Stimulated activated naive CD8-positive, alpha-beta T cell treated with anti-CD3 and anti-CD28 coated beads, Interleukin-15, amount 100 ng/mL, for 72 hours (primary cell): Measurements from ENCODE around the gene SMC1A.
A peak's percentile ranks its signal among the peaks of the same experiment; 100 is the strongest.
"Not testable (repeated sequence)": the region's sequence is repeated elsewhere in the genome, so short reads cannot be mapped to it uniquely, and the experiment has no call there.

ENCODE experiments used
- ATAC-seq: fragments of 150-1000 bp; cut with Tn5 transposase; 2 replicates; pipeline ENCODE4 v1.10.0; 2021; ENCODE audit warnings: mild to moderate bottlenecking, moderate library complexity
- DNase-seq, 2 donors: peaks; one replicate each; pipeline ENCODE4 v3.0.0; 2021 to 2022
- H3K27ac Mint-ChIP-seq, 2 donors: one replicate each; pipeline ENCODE4 v1.8.0; 2022; ENCODE audit warnings: mild to moderate bottlenecking in 2 of 2, mixed read lengths in 2 of 2, moderate library complexity in 2 of 2
- H3K27me3 Mint-ChIP-seq: one replicate; pipeline ENCODE4 v1.8.0; 2022; ENCODE audit warnings: mixed read lengths
- H3K4me1 Mint-ChIP-seq: one replicate; pipeline ENCODE4 v1.8.0; 2022; ENCODE audit warnings: mild to moderate bottlenecking, mixed read lengths
- H3K4me3 Mint-ChIP-seq, 2 donors: one replicate each; pipeline ENCODE4 v1.8.0; 2022; ENCODE audit warnings: mild to moderate bottlenecking in 2 of 2, mixed read lengths in 2 of 2, moderate library complexity in 1 of 2
- H3K9me3 Mint-ChIP-seq, 2 donors: one replicate each; pipeline ENCODE4 v1.8.0; 2022; ENCODE audit warnings: mixed read lengths in 2 of 2

SMC1A gene

DNA sequence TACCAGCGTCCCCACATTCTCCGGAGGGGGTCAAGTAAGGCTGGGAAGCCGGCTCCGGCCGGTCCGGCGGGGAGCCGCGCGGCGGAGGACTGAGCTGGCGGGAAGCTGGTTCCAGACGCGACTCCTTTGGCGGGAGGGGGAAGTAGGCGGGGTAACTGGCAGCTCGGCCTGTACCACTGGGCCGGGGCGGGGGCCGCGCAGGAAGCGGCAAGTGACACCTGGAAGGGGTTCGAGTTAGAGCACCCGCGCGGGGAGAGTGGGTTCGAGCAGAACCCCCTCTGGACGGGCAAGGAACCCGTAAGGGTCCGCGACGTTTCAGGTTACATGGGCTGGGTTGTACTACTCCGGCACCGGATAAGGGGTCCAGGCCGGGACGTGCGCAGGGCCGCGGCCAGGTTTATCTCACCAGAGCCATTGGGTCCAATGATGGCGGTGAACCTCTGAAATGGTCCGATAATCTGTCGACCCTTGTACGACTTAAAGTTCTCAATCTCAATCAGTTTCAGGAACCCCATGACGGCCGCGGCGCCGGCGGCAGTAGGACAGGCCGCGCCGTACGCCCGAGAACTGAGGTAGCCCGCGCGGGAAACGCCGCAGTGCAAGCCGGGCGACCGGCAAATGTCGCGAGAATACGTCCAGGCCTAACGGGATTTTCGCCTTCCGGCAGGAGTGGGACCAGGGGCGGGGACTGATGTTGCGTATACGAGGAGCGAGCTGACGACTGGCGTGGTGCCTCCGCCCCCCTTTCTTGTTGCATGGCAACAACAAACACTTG, at the start of gene SMC1A:
SMC1A (minus strand) TSS at position 569 of the 775 bp plus-strand sequence; CDS start at position 515, 54 bp downstream.
- H3K9me3 Mint-ChIP-seq: no peaks in the 10 kb centered on the region
- peak within 1 kb of the TSS; percentile 84 to 88 for H3K4me3 Mint-ChIP-seq
- H3K4me1 Mint-ChIP-seq: peaks cover 32% of the 10 kb centered on the region
- peak within 1 kb of the TSS; percentile 97 to 99 for H3K27ac Mint-ChIP-seq
- peak; percentile 93 for ATAC-seq
- H3K27me3 Mint-ChIP-seq: no peaks in the 10 kb centered on the region
- peak; percentile 91 to 96 for DNase-seq

DNA sequence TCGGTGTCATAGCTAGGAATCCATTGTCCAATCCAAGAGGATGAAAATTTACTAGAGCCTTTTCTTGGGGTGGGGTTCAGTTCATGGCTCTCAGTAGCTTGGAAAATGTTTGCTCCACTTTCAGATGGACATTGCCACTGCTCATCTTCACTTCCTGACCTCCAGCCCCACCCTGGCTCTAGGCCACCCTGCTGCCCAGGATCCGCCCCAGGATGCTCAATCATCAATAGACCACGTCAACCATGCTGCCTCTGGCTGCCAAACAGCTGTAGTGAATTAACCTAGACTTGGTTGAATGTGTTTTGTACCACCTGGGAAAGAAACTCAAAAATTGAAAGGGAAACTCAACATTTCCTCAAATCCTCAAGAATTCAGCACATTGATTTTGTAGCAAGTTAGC, 48.9 kb upstream of the SMC1A start:
- ATAC-seq (no peak), DNase-seq (no peak)
- Mint-ChIP-seq H3K27me3 (peaks cover 21% of the 10 kb centered on the region), H3K9me3 (no peaks in the 10 kb centered on the region), H3K27ac (no peak overlapping the region), H3K4me1 (no peaks in the 10 kb centered on the region), H3K4me3 (no peak overlapping the region)

DNA sequence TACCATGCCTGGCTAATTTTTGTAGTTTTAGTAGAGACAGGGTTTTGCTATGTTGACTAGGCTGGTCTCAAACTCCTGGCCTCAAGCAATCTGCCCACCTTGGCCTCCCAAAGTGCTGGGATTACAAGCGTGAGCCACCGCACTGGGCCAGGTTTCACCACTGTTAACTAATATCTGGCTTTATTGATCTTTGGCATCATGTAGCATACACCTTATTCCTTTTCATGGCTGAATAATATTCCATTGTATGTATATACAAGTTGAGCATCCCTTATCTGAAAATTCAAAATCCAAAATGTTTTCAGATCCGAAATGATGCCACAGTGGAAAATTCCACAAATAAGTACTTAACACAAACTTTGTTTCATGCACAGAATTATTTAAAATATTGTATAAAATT, 46.2 kb upstream of the SMC1A start:
- not testable (repeated sequence) for H3K4me1 Mint-ChIP-seq, H3K9me3 Mint-ChIP-seq, H3K4me3 Mint-ChIP-seq, ATAC-seq, DNase-seq, H3K27ac Mint-ChIP-seq
- peaks cover 14% of the 10 kb centered on the region for H3K27me3 Mint-ChIP-seq

DNA sequence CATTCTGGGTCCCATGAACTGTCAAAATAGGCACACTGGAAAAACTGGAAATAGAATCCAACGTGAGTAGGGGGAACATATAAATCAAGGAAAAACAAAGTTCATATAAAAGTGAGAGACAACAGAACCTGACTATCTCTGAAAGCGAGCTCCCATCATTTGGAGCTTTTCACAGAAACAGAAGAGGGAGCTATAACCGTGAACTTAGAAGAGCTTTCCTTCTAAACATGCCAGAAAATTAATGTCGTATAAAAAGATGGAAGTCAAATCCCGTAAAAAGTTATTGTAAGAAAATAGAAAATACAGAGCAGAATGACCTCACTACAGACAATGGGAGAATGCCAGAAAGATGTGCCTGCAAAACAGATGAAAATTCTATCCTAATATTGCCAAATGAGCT, 35.6 kb upstream of the SMC1A start:
- DNase-seq (no peak), ATAC-seq (no peak)
- H3K4me3 Mint-ChIP-seq: no peak overlapping the region
- H3K4me1 Mint-ChIP-seq: no peaks in the 10 kb centered on the region
- H3K27me3 Mint-ChIP-seq: peaks cover 16% of the 10 kb centered on the region
- no peak overlapping the region for H3K27ac Mint-ChIP-seq
- H3K9me3 Mint-ChIP-seq: no peaks in the 10 kb centered on the region

DNA sequence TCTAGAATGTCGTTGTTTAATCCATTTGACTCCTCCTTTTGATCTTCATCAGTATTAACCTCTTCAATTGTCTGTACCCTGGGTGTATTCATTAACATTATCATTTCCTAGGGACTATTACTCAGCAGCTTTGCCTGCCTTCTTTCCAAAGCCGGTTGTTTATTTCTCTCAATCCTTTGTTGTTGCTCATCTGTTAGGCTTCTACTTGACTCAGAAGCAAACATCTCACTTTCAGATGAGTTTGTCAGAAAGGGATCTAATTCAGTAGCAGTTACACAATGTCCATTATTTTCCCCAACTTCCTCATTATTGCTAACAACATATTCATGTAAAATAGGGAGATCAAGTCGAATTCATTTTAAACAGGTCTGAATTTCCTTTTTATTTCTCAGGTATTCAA, 33.8 kb upstream of the SMC1A start:
- ATAC-seq (no peak), DNase-seq (no peak)
- H3K9me3 Mint-ChIP-seq: no peaks in the 10 kb centered on the region
- no peaks in the 10 kb centered on the region for H3K4me1 Mint-ChIP-seq
- H3K4me3 Mint-ChIP-seq: no peak overlapping the region
- H3K27ac Mint-ChIP-seq: peak overlapping the region in 1 of 2 donors; percentile 43
- peaks cover 16% of the 10 kb centered on the region for H3K27me3 Mint-ChIP-seq

DNA sequence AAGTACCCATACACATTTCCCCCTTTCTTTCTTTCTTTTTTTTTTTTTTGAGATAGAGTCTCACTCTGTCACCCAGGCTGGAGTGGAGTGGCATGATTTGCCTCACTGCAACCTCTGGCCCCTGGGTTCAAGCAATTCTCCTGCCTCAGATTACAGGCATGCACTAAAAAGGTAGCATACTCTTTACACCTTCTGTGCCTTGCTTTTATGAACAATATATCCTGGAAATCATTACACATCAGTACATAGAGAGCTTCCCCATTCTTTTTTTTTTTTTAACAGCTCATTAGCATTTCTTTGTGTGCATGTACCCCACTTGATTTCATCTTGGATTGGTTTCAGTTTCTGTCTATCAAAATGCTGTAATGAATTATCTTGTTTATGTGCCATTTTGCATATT, 30.4 kb upstream of the SMC1A start:
- no peak overlapping the region for H3K4me3 Mint-ChIP-seq
- DNase-seq: no peak
- no peak for ATAC-seq

DNA sequence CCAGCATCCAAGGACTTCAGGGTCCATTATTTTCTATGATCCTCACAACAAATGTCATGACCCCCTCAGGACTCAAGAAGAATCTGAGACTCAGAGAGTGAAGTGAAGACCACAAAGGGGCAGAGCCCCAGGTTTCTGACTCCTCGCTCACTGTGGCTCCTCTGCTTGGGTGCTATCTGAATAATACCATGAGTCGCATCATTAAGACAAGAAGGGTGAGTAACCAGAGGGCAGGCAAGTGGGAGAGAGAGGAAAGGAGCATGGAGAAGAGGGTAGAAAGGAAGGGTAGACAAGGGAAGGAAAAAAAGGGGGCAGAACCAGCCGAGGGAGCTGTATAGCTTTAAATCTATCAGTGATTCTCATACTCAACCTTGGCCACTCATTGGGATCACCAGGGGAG, 27.2 kb upstream of the SMC1A start:
- DNase-seq: no peak
- no peaks in the 10 kb centered on the region for H3K9me3 Mint-ChIP-seq
- H3K27ac Mint-ChIP-seq: no peak overlapping the region
- H3K4me3 Mint-ChIP-seq: no peak overlapping the region
- H3K4me1 Mint-ChIP-seq: no peaks in the 10 kb centered on the region
- no peak for ATAC-seq
- H3K27me3 Mint-ChIP-seq: no peaks in the 10 kb centered on the region

More for the DNA sequence above, 30.4 kb upstream of the SMC1A start:
- Mint-ChIP-seq H3K9me3 (no peaks in the 10 kb centered on the region), H3K4me1 (no peaks in the 10 kb centered on the region), H3K27me3 (peaks cover 16% of the 10 kb centered on the region), H3K27ac (no peak overlapping the region)

DNA sequence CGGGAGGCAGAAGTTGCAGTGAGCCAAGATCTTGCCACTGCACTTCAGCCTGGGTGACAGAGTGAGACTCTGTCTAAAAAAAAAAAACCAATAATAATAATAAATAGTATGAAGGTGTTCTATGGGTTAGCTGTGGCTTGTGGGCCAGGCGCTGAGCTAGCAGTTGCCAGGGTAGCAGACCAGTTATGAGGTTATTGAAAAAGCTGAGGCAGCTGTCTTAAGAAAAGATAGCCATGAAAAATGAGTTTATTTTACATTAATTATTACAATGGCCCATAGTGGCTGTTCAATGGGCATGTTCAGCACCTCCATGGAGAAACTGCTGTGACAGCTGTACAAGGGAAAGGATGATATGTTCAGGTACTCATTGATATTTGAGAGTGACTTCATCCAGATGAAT, 25.0 kb upstream of the SMC1A start:
- no peaks in the 10 kb centered on the region for H3K27me3 Mint-ChIP-seq
- H3K4me1 Mint-ChIP-seq: no peaks in the 10 kb centered on the region
- H3K9me3 Mint-ChIP-seq: no peaks in the 10 kb centered on the region
- no peak overlapping the region for H3K4me3 Mint-ChIP-seq
- H3K27ac Mint-ChIP-seq: no peak overlapping the region
- ATAC-seq: no peak
- no peak for DNase-seq

DNA sequence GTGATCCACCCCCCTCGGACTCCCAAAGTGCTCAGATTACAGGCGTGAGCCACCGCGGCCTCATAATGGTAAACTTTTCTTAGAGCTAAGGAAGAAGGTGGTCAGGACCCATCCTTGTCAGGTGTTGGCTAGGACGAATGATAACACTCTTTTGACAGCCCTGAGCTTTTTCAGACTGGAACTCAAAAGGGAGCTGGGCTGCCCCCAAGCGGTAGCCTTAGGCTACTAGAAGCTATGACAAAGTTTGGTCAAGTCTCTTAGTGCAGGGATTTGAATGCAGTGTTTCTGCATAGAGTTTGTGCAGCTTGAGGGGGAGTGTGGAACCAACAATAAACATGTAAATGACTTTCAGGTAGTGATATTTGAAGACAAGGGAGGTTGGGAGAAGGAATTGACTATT, 23.5 kb upstream of the SMC1A start:
- Mint-ChIP-seq H3K4me1 (peaks cover 8% of the 10 kb centered on the region), H3K27me3 (no peaks in the 10 kb centered on the region), H3K9me3 (no peaks in the 10 kb centered on the region), H3K4me3 (no peak overlapping the region), H3K27ac (no peak overlapping the region)
- DNase-seq (peak; percentile 27 to 45), ATAC-seq (peak; percentile 50)

DNA sequence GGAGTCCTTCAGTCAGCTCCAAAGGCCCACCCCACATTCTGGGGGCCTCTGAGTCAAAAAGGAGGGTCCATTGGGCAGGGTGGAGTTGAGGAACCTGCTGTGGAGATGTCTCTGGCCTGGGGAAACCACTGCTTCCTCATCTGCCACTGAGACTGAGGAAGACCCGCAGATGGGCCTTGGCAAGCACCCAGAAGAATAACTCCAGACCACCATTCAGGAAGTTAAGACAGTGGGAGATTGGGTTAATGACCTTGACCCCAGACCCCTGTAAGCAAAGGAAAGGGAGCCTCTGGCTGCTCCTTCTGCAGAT, 19.8 kb upstream of the SMC1A start:
- DNase-seq (no peak), ATAC-seq (peak; percentile 3)
- peaks cover 8% of the 10 kb centered on the region for H3K27me3 Mint-ChIP-seq
- no peak overlapping the region for H3K27ac Mint-ChIP-seq
- H3K4me3 Mint-ChIP-seq: peak overlapping the region; percentile 83 to 95
- H3K9me3 Mint-ChIP-seq: no peaks in the 10 kb centered on the region
- H3K4me1 Mint-ChIP-seq: peaks cover 37% of the 10 kb centered on the region

DNA sequence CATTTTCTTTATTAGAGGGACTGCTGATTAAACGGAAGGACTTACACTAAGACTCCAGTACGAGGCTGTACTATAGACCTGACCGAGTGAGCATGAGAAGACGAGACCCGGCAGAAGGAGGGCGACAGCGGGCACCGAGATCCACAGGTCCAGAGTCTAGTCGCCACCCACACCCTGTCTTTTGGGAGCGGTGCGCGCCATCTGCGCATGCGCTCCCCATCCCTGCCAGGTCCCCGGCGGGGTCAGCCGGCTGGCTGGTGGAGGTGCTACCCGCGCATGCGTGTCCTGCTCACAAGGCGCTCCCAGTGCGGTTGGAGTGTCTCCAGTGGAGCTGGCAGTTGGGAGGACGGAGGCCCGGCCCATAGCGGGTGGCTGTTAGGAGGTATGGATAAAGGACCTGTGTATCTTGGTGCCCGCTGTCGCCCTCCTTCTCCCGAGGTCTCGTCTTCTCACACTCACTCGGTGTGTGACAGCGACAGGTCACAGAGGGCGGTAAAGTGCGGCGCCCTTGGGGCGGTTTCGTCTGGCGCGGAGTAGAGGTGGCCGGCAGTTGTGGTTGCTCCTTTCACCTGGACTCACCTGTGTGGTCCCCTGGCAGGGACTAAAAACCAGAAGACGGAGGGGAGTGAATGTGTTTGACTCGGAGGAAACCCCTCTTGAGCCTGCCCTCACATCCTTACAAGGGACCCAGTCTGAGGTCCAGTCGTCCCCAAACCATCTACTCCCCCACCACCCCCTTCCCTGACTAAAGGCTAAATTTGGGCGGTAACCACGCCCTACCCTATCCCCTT, 19.3 kb upstream of the SMC1A start:
- ATAC-seq (peak; percentile 86), DNase-seq (peak; percentile 71 to 80)
- Mint-ChIP-seq H3K9me3 (no peaks in the 10 kb centered on the region), H3K27me3 (peaks cover 8% of the 10 kb centered on the region), H3K27ac (peak overlapping the region in 1 of 2 donors; percentile 83), H3K4me3 (peak overlapping the region; percentile 83 to 95), H3K4me1 (peaks cover 38% of the 10 kb centered on the region)

DNA sequence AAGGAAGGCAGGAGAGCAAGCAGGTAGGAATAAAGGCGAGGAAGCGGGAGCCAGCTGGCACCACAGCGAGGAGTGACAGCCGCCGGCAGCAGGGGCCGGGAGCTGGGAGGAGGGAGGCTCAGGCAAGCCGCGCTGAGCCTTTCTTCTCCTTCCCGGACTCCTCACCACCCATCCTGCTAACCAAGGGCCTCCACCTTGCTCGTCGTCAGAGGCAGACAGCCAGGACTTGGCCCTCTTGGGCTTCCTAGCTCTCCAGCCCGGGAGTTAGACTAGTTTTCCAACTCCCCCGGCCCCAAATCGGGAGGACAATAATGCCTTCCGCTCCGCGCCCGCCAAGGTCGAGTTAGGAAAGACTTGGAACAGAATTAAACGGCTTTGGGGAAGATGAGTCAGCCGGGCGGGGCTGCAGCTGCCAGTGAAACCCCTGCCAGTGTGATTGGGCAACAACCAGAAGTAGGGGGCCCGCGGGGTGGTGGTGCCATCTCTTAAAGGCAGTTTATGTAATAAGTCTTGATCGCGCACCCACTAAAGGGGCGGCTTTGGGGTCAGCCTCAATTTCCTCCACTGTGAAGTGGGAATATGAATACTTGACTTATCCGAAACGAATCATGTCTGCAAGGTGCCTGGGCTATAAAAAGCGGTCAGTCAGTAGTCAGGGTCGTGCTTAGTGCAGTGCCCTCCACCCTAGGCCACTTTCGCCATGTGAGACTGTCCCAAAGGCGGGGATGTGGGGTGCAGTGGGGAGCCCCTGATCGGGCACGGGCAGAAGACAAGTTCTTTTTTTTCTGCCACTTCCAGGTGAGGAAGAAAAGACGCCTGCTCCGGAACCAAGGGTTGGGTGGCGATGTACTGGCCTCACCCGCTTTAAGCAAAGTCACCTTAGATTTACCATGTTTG, 18.4 kb upstream of the SMC1A start:
- peak; percentile 40 for ATAC-seq
- H3K27ac Mint-ChIP-seq: peak overlapping the region in 1 of 2 donors; percentile 80
- DNase-seq: peak; percentile 8 to 30
- H3K4me3 Mint-ChIP-seq: peak overlapping the region; percentile 83 to 95
- H3K27me3 Mint-ChIP-seq: peaks cover 8% of the 10 kb centered on the region
- no peaks in the 10 kb centered on the region for H3K9me3 Mint-ChIP-seq
- H3K4me1 Mint-ChIP-seq: peaks cover 44% of the 10 kb centered on the region

DNA sequence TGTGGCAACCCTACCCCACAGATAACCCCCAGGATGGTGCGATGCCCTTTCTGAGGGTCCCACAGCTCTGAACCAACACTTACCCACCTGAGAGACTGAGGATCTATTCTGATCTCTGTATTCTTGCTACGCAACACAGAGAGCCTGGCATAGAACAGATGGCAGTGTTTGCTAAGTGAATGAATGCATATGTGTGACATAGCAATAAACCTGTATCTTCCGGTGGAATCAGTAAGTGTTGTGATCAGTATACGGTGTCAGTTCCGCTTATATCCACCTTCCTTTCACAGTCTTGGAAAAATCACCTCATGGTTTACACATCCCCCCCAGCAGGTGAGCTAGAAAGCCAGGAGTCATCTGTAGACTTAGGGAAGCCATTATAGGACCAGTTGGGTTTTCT, 17.6 kb upstream of the SMC1A start:
- Mint-ChIP-seq H3K4me3 (peak overlapping the region; percentile 83 to 95), H3K4me1 (peaks cover 48% of the 10 kb centered on the region), H3K27me3 (peaks cover 8% of the 10 kb centered on the region), H3K27ac (no peak overlapping the region), H3K9me3 (no peaks in the 10 kb centered on the region)
- ATAC-seq (no peak), DNase-seq (no peak)

DNA sequence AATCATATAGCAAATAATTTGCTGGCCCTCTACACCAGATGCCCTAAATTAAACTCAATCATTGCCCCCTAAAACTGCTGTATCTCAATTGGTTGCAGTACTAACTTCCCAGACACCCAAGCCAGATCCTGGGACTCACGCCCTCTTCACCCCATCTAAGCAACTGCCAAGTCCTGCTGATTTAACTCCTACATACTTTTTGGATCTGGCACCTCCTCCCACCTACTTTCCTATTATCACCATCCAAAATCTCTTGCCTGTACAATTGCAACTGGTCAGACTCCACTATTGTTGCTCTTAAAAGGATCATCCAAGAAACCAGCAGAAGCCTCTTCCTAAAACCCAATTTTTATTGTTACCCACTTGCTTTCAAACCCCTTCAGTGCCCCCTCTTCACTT, 16.4 kb upstream of the SMC1A start:
- DNase-seq (no peak), ATAC-seq (no peak)
- Mint-ChIP-seq H3K4me3 (peak overlapping the region; percentile 12 to 40), H3K27ac (peak overlapping the region in 1 of 2 donors; percentile 87), H3K4me1 (peaks cover 61% of the 10 kb centered on the region), H3K9me3 (no peaks in the 10 kb centered on the region), H3K27me3 (peaks cover 8% of the 10 kb centered on the region)

DNA sequence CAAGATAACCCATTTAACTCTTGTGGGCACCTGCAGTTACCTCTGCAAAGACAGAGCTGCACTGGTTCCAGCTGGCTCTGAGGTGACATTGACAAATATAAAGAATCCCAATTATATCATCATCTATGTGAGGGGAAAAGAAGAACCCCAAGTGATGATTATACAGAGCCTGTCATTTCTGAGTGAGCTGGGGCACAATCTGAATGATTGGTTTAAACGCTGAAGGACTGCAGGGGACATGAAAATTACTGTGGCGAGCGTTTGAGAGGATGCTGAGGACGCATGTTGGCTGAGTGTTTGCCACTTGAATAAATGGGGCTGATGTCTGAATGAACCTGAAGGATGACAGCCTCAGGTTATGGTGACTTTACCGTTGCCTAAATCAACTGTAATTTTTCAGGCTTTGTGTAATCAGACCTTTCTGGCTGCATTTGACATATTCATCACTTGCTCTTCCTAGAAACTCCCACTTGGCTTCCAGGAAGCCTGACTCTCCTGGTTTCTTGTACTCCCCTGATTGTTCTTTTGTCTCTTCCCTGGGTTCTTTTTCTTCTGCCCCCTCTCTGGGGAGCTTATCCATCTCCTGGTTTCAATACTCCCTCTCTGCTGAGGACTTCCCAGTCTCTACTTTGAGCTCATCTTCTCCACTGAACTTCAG, 15.8 kb upstream of the SMC1A start:
- Mint-ChIP-seq H3K9me3 (no peaks in the 10 kb centered on the region), H3K4me3 (peak overlapping the region; percentile 12 to 40), H3K4me1 (peaks cover 61% of the 10 kb centered on the region), H3K27me3 (peaks cover 8% of the 10 kb centered on the region), H3K27ac (peak overlapping the region in 1 of 2 donors; percentile 87)
- DNase-seq: no peak
- no peak for ATAC-seq
